ENCODE measurements around the gene DENND4C.

- TF ChIP-seq, protein P1, sequence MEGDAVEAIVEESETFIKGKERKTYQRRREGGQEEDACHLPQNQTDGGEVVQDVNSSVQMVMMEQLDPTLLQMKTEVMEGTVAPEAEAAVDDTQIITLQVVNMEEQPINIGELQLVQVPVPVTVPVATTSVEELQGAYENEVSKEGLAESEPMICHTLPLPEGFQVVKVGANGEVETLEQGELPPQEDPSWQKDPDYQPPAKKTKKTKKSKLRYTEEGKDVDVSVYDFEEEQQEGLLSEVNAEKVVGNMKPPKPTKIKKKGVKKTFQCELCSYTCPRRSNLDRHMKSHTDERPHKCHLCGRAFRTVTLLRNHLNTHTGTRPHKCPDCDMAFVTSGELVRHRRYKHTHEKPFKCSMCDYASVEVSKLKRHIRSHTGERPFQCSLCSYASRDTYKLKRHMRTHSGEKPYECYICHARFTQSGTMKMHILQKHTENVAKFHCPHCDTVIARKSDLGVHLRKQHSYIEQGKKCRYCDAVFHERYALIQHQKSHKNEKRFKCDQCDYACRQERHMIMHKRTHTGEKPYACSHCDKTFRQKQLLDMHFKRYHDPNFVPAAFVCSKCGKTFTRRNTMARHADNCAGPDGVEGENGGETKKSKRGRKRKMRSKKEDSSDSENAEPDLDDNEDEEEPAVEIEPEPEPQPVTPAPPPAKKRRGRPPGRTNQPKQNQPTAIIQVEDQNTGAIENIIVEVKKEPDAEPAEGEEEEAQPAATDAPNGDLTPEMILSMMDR (IDR thresholded peaks at IDR 0.05; ENCODE audit: borderline replicate concordance, extremely low read depth, low read length, poor library complexity, severe bottlenecking): no peak
- no peak for TF ChIP-seq EZH2 (IDR thresholded peaks at IDR 0.05; ENCODE audit: borderline replicate concordance, low read depth, low read length, severe bottlenecking)
Measured at GRCh38 chr9:19372567-19372966, 142.1 kb downstream of the DENND4C start.

All from DND-41 (cell line).